ENCODE data around the gene TCHH.

TCHH gene

DNA sequence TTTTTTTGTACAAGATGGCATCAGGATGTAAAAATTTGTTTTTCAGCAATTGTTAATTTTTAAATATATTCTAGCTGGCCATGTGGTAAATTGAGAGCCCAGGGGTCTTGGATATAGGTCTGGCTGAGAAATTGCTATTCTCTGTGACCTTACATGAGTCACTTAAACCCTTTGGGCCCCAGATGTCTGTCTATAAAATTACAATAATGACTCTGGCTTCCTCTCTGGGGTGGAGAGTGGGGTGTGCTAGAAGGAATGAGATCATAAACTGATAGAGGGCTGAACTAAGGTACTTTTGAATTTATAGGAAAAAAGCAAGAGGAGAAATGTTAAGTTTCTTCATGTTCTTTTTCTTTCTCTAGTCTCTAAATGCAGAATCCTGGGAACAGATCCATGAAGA, 12.4 kb upstream of the TCHH start:
- Mint-ChIP-seq H3K4me1 (no peaks in the 10 kb centered on the region), H3K4me3 (no peak overlapping the region), H3K27ac (no peak overlapping the region), H3K9me3 (peaks cover 2% of the 10 kb centered on the region), H3K36me3 (no peaks in the 10 kb centered on the region)
- no peak for DNase-seq (ENCODE audit: low spot score in 2 of 2)
- ATAC-seq, result peak; percentile 50

GRCh38 chr1:152125834-152126443, 10.7 kb upstream of the TCHH start:
- no peaks in the 10 kb centered on the region for H3K9me3 Mint-ChIP-seq
- no peak overlapping the region for H3K27ac Mint-ChIP-seq
- no peak for DNase-seq (ENCODE audit: low spot score in 2 of 2)
- no peak overlapping the region for H3K4me3 Mint-ChIP-seq
- H3K36me3 Mint-ChIP-seq, result no peaks in the 10 kb centered on the region
- H3K4me1 Mint-ChIP-seq, result no peaks in the 10 kb centered on the region
- ATAC-seq, result no peak

DNA sequence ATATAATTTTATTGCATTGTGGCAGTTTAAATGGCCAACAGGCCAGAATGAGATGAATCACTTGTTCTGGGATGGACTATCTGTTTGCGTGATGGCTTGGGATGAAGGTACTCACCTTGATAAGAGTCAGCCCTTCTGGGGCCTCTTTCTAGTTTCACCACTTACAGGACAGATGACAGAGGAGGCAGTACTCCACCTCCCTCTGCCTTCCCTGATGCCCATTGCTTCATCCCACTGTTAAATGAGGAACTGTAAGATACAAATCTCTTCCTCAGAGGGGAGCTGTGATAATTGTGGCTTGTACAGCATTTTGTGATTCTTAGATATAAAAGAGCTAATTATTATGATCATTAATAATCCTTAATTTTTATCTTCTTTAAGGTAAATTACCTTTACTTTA, 3.7 kb upstream of the TCHH start:
- Mint-ChIP-seq H3K4me3 (no peak overlapping the region), H3K4me1 (no peaks in the 10 kb centered on the region), H3K9me3 (no peaks in the 10 kb centered on the region), H3K27ac (no peak overlapping the region), H3K36me3 (no peaks in the 10 kb centered on the region)
- DNase-seq (ENCODE audit: low spot score in 2 of 2) (no peak), ATAC-seq (no peak)

GRCh38 chr1:152112885-152113432, 2.3 kb downstream of the TCHH start:
- Mint-ChIP-seq H3K4me1 (no peaks in the 10 kb centered on the region), H3K9me3 (no peaks in the 10 kb centered on the region), H3K4me3 (no peak overlapping the region), H3K27ac (no peak overlapping the region), H3K36me3 (no peaks in the 10 kb centered on the region)
- ATAC-seq (no peak), DNase-seq (ENCODE audit: low spot score in 2 of 2) (no peak)

DNA sequence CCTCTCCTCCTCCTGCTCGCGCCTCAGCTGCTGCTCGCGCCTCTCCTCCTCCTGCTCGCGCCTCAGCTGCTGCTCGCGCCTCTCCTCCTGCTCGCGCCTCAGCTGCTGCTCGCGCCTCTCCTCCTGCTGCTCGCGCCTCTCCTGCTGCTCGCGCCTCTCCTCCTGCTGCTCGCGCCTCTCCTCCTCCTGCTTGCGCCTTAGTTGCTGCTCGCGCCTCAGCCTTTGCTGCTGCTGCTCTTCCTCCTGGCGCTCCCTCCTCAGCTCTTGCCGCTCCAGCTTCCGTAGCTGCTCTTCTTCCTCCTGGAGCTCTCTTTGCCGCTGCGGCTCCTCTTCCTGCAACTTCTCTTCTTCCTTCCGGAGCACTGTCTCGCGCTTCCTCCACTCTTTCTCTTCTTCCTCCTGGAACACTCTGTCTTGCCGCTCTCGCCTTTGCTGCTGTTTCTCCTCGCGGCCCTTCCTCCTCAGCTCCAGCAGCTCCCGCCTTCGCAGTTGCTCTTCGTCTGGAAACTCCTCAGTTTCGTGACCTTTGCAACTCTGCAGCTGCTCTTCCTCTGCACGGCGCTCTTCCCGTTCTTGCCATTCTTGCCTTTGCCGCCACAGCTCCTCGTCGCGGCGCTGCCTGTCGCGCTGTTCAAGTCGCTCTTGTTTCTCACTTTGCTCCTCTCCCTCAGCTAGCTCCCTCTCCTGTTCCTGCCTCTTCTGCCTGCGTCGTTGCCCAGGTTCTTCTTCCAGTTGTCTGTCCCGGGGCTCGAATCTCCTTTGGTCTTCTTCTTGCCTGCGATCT, 3.0 kb downstream of the TCHH start:
- DNase-seq (ENCODE audit: low spot score in 2 of 2) (peak in 1 of 2 donors; percentile 49), ATAC-seq (no peak)
- Mint-ChIP-seq H3K4me3 (no peak overlapping the region), H3K4me1 (no peaks in the 10 kb centered on the region), H3K36me3 (no peaks in the 10 kb centered on the region), H3K27ac (no peak overlapping the region), H3K9me3 (no peaks in the 10 kb centered on the region)

- Mint-ChIP-seq H3K36me3 (no peaks in the 10 kb centered on the region), H3K9me3 (no peaks in the 10 kb centered on the region), H3K4me1 (no peaks in the 10 kb centered on the region), H3K27ac (no peak overlapping the region), H3K4me3 (no peak overlapping the region)
- peak in 1 of 2 donors; percentile 73 for DNase-seq (ENCODE audit: low spot score in 2 of 2)
- ATAC-seq, result peak; percentile 41
Observed at GRCh38 chr1:152111515-152111968, 3.7 kb downstream of the TCHH start.

DNA sequence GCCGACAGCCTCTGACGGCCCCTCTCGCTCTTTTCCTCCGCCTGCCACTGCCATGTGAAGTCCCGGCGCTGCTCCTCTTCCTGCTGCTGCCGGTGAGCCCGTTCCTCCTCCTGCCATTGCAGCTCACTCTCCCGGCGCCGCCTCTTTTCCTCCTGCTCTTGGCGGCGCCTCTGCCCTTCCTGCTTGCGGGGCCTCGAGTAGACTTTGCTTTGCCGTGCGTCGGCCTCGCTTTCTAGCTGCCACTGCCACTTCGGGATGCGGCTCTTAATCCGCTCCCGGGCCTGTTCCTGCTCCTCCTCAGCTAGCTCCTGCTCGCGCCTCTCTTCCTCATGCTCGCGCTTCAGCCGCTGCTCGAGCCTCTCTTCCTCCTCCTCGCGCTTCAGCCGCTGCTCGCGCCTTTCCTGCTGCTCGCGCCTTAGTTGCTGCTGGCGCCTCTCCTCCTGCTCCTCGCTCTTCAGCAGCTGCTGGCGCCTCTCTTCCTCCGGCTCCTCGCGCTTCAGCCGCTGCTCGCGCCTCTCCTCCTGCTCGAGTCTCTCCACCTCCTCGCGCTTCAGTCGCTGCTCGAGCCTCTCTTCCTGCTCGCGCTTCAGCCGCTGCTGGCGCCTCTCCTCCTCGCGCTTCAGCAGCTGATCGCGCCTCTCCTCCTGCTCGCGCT, 4.3 kb downstream of the TCHH start:
- Mint-ChIP-seq H3K27ac (no peak overlapping the region), H3K4me3 (no peak overlapping the region), H3K36me3 (no peaks in the 10 kb centered on the region), H3K4me1 (no peaks in the 10 kb centered on the region), H3K9me3 (no peaks in the 10 kb centered on the region)
- ATAC-seq (peak; percentile 74), DNase-seq (ENCODE audit: low spot score in 2 of 2) (peak in 1 of 2 donors; percentile 69)

- Mint-ChIP-seq H3K4me1 (no peaks in the 10 kb centered on the region), H3K9me3 (no peaks in the 10 kb centered on the region), H3K27ac (no peak overlapping the region), H3K36me3 (no peaks in the 10 kb centered on the region), H3K4me3 (no peak overlapping the region)
- ATAC-seq (peak; percentile 77), DNase-seq (ENCODE audit: low spot score in 2 of 2) (peak in 1 of 2 donors; percentile 55)
Observed at GRCh38 chr1:152110365-152110859, 4.8 kb downstream of the TCHH start.

- Mint-ChIP-seq H3K4me3 (no peak overlapping the region), H3K9me3 (no peaks in the 10 kb centered on the region), H3K4me1 (no peaks in the 10 kb centered on the region), H3K27ac (no peak overlapping the region), H3K36me3 (no peaks in the 10 kb centered on the region)
- ATAC-seq (no peak), DNase-seq (ENCODE audit: low spot score in 2 of 2) (no peak)
Observed at GRCh38 chr1:152109998-152110294, 5.3 kb downstream of the TCHH start.

GRCh38 chr1:152109231-152109997, 5.8 kb downstream of the TCHH start:
- no peak for DNase-seq (ENCODE audit: low spot score in 2 of 2)
- H3K36me3 Mint-ChIP-seq, result no peaks in the 10 kb centered on the region

GRCh38 chr1:152108882-152109222, 6.4 kb downstream of the TCHH start:
- ATAC-seq (no peak), DNase-seq (ENCODE audit: low spot score in 2 of 2) (no peak)
- Mint-ChIP-seq H3K4me3 (no peak overlapping the region), H3K9me3 (no peaks in the 10 kb centered on the region), H3K4me1 (no peaks in the 10 kb centered on the region), H3K36me3 (no peaks in the 10 kb centered on the region), H3K27ac (peak overlapping the region; percentile 35)

More at GRCh38 chr1:152109231-152109997, 5.8 kb downstream of the TCHH start:
- no peak for ATAC-seq
- H3K9me3 Mint-ChIP-seq, result no peaks in the 10 kb centered on the region
- H3K4me3 Mint-ChIP-seq, result no peak overlapping the region
- H3K4me1 Mint-ChIP-seq, result no peaks in the 10 kb centered on the region
- no peak overlapping the region for H3K27ac Mint-ChIP-seq

DNA sequence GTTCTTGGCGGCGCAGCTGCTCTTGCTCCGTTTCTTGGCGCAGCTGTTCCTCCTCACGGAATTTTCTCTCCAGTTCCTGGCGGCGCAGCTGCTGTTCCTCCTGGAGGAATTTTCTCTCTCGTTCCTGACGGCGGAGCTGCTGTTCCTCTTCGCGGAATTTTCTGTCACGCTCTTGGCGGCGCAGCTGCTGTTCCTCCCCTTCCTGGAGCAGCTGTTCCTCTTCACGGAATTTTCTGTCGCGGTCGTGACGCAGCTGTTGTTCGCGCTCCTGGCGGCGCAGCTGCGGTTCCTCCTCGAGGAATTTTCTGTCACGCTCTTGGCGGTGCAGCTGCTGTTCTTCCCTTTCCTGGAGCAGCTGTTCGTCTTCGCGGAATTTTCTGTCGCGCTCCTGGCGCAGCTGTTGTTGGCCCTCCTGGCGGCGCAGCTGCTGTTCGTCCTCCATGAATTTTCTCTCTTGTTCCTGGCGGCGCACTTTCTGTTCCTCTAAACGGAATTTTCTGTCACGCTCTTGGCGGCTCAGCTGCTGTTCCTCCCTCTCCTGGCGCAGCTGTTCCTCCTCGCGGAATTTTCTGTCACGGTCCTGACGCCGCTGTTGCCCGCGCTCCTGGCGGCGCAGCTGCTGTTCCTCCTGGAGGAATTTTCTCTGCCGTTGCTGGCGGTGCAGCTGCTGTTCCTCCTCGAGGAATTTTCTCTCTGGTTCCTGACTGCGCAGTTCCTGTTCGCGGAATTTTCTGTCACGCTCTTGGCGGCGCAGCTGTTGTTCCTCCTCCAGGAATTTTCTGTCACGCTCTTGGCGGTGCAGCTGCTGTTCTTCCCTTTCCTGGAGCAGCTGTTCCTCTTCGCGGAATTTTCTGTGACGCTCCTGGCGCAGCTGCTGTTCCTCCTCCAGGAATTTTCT, 7.0 kb downstream of the TCHH start:
- Mint-ChIP-seq H3K4me3 (no peak overlapping the region), H3K27ac (peak overlapping the region; percentile 35)

DNA sequence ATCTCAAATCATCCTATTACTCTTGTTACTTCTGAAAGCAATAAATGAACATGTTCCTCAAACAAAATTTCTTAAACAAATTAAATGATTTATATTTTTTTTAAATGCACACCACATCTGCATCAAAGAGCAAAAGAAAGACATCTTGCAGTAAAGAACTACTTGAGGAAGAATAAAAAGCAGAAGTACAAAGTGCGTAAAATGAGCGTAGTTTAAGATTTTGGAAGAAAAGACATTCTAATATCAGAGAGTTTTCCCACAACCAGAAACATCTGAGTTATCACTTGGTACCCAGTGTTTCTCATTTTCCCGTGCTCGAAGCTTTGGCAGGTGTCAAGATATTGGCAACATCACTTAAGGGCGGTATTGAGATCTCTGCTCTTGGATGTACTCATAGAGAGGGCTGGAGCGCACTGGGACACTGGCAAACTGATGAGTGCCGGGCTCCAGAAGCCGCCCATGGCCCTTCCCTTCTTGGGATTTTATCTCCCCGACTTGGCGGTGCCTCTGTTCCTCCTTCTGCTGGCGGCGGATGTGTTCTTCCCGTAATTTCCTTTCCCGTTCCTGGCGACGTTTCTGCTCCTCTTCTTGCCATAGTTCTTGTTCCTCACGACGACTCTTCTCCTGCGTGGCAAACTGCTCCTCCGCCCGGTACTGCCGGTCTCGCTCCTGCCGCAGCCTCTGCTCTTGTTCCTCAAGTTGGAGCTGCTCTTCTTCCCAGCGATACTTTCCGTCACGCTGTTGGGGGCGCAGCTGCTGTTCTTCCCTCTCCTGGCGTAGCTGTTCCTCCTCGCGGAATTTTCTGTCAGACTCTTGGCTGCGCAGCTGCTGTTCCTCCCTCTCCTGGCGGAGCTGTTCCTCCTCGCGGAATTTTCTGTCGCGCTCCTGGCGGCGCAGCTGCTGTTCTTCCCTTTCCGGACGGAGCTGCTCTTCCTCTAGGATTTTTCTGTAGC, 7.9 kb downstream of the TCHH start:
- Mint-ChIP-seq H3K9me3 (no peaks in the 10 kb centered on the region), H3K27ac (no peak overlapping the region)
- ATAC-seq, result no peak

More for the DNA sequence above, 7.0 kb downstream of the TCHH start:
- Mint-ChIP-seq H3K4me1 (no peaks in the 10 kb centered on the region), H3K9me3 (no peaks in the 10 kb centered on the region), H3K36me3 (no peaks in the 10 kb centered on the region)
- ATAC-seq (no peak), DNase-seq (ENCODE audit: low spot score in 2 of 2) (no peak)

More for the DNA sequence above, 7.9 kb downstream of the TCHH start:
- Mint-ChIP-seq H3K36me3 (no peaks in the 10 kb centered on the region), H3K4me3 (no peak overlapping the region), H3K4me1 (no peaks in the 10 kb centered on the region)
- no peak for DNase-seq (ENCODE audit: low spot score in 2 of 2)
